Hepatocyte (in vitro differentiated cells): ENCODE data around the gene ADAMTS3. TPM values are rescaled to one million over a fixed set of nuclear protein-coding genes. Genes with fewer than 3 reads are reported as not detected.
A peak's percentile ranks its signal among the peaks of the same experiment; 100 is the strongest.

Experiments
- DNase-seq: peaks from one replicate; pipeline ENCODE4 v3.0.0-alpha.2; 2016; ENCODE audit warnings: low spot score
- H2AFZ ChIP-seq: fragments of 200-600 bp; sonication (generic); 2 replicates; pipeline ENCODE4 v1.6.0; 2016; ENCODE audit warnings: antibody characterized with exemption, mild to moderate bottlenecking
- H3K27ac ChIP-seq: fragments of 200-600 bp; sonication (generic); 2 replicates; pipeline ENCODE4 v1.5.1; 2016; ENCODE audit warnings: mild to moderate bottlenecking
- H3K27me3 ChIP-seq: fragments of 200-600 bp; sonication (generic); 2 replicates; pipeline ENCODE4 v1.6.1; 2016
- H3K36me3 ChIP-seq: fragments of 200-600 bp; sonication (generic); replicated peaks from 2 replicates; pipeline ENCODE4 v1.5.1; 2016; ENCODE audit warnings: low read depth; ENCODE audit not compliant: insufficient read depth
- H3K4me1 ChIP-seq: fragments of 200-600 bp; sonication (generic); 2 replicates; pipeline ENCODE4 v1.5.1; 2016; ENCODE audit warnings: mild to moderate bottlenecking, moderate library complexity; ENCODE audit not compliant: insufficient read depth
- H3K4me2 ChIP-seq: fragments of 200-600 bp; sonication (generic); 2 replicates; pipeline ENCODE4 v1.6.0; 2016
- H3K4me3 ChIP-seq: fragments of 200-600 bp; sonication (generic); 2 replicates; pipeline ENCODE4 v1.5.1; 2016; ENCODE audit warnings: mild to moderate bottlenecking
- H3K79me2 ChIP-seq: fragments of 200-600 bp; sonication (generic); 2 replicates; pipeline ENCODE4 v1.6.0; 2017; ENCODE audit warnings: mild to moderate bottlenecking
- H3K9me2 ChIP-seq: fragments of 200-600 bp; sonication (generic); replicated peaks from 2 replicates; pipeline ENCODE4 v1.6.0; 2017; ENCODE audit warnings: mild to moderate bottlenecking; ENCODE audit not compliant: insufficient read depth
- H3K9me3 ChIP-seq: fragments of 200-600 bp; sonication (generic); 2 replicates; pipeline ENCODE4 v1.5.1; 2016; ENCODE audit warnings: low read depth, mild to moderate bottlenecking
- H4K20me1 ChIP-seq: fragments of 200-600 bp; sonication (generic); 2 replicates; pipeline ENCODE4 v1.6.0; 2016; ENCODE audit warnings: mild to moderate bottlenecking; ENCODE audit not compliant: insufficient read depth, poor library complexity, severe bottlenecking
- CTCF ChIP-seq: fragments of 200-600 bp; sonication (generic); IDR thresholded peaks from 2 replicates; pipeline ENCODE4 v1.5.1; 2016; ENCODE audit warnings: antibody characterized with exemption, mild to moderate bottlenecking; ENCODE audit not compliant: poor library complexity
- EZH2 ChIP-seq: fragments of 200-600 bp; sonication (generic); IDR thresholded peaks from 2 replicates; pipeline ENCODE4 v1.6.1; 2016; ENCODE audit warnings: antibody characterized with exemption, mild to moderate bottlenecking, borderline replicate concordance
- EZH2phosphoT487 ChIP-seq: fragments of 200-600 bp; sonication (generic); IDR thresholded peaks from one replicate; pipeline ENCODE4 v1.6.1; 2018; ENCODE audit warnings: antibody characterized with exemption, mild to moderate bottlenecking, low read depth, moderate library complexity; ENCODE audit not compliant: unreplicated experiment, severe bottlenecking
- WGBS: methylation state at CpG from one replicate; pipeline ENCODE4 v1.1.6; 2016; ENCODE audit warnings: low lambda C conversion rate; ENCODE audit errors: missing lambda C conversion rate; 5-methylcytosine and 5-hydroxymethylcytosine counted together
- polyA plus RNA-seq: library from polyadenylated mRNA; unstranded; fragments of >200 nt; fragmentation: Nextera tagmentation; extraction: Ambion mirVana; gene quantifications from 2 replicates; pipeline ENCODE4 v1.2.1, GENCODE V29; 2016
- total RNA-seq: library from RNA; depleted of rRNA; stranded (reverse); fragments of >200 nt; gene quantifications from 2 replicates; pipeline ENCODE4 v1.2.3, GENCODE V29; 2014

ADAMTS3 gene
- total and polyA plus RNA-seq, 2 experiments from 2014 or later, result 0.59 to 5.8 TPM

- H2AFZ ChIP-seq, result no peak overlapping the region
- H3K4me1 ChIP-seq, result no peaks in the 10 kb centered on the region
- TF ChIP-seq CTCF (no peak), EZH2 (no peak), EZH2phosphoT487 (no peak)
- no peaks in the 10 kb centered on the region for H3K9me2 ChIP-seq
- no peaks in the 10 kb centered on the region for H4K20me1 ChIP-seq
- DNase-seq, result no peak
- H3K27me3 ChIP-seq, result no peaks in the 10 kb centered on the region
- no peaks in the 10 kb centered on the region for H3K79me2 ChIP-seq
- 84% methylated on average over 4 of the region's 4 CpGs for WGBS
- H3K27ac ChIP-seq, result no peak overlapping the region
- H3K36me3 ChIP-seq, result no peaks in the 10 kb centered on the region
- H3K9me3 ChIP-seq, result no peaks in the 10 kb centered on the region
- no peak overlapping the region for H3K4me2 ChIP-seq
- H3K4me3 ChIP-seq, result no peak overlapping the region
These were observed 160.5 kb downstream of the ADAMTS3 start for GRCh38 chr4:72408568-72408967.

- Histone ChIP-seq H4K20me1 (no peaks in the 10 kb centered on the region), H3K27me3 (no peaks in the 10 kb centered on the region), H3K79me2 (no peaks in the 10 kb centered on the region), H3K27ac (no peak overlapping the region), H3K9me3 (no peaks in the 10 kb centered on the region), H3K4me2 (no peak overlapping the region), H3K4me1 (no peaks in the 10 kb centered on the region), H3K4me3 (no peak overlapping the region), H3K9me2 (no peaks in the 10 kb centered on the region), H3K36me3 (no peaks in the 10 kb centered on the region), H2AFZ (no peak overlapping the region)
- TF ChIP-seq CTCF (no peak), EZH2 (no peak), EZH2phosphoT487 (no peak)
- no peak for DNase-seq
These were observed 163.6 kb downstream of the ADAMTS3 start for GRCh38 chr4:72405417-72405816.

GRCh38 chr4:72397314-72397713 lies 171.7 kb downstream of the ADAMTS3 start:
- peak; percentile 11 for DNase-seq
- Histone ChIP-seq H3K27me3 (no peaks in the 10 kb centered on the region), H3K79me2 (no peaks in the 10 kb centered on the region), H3K36me3 (no peaks in the 10 kb centered on the region), H3K9me2 (no peaks in the 10 kb centered on the region), H4K20me1 (no peaks in the 10 kb centered on the region), H3K9me3 (no peaks in the 10 kb centered on the region), H2AFZ (no peak overlapping the region), H3K4me3 (no peak overlapping the region), H3K27ac (no peak overlapping the region), H3K4me2 (no peak overlapping the region), H3K4me1 (no peaks in the 10 kb centered on the region)
- 75% methylated on average over 7 of the region's 7 CpGs for WGBS
- TF ChIP-seq EZH2 (no peak), CTCF (no peak), EZH2phosphoT487 (no peak)

GRCh38 chr4:72394012-72394663 lies 174.9 kb downstream of the ADAMTS3 start:
- no peak for DNase-seq
- Histone ChIP-seq H3K9me3 (no peaks in the 10 kb centered on the region), H2AFZ (no peak overlapping the region), H3K4me2 (no peak overlapping the region), H3K9me2 (no peaks in the 10 kb centered on the region), H3K79me2 (no peaks in the 10 kb centered on the region), H3K36me3 (no peaks in the 10 kb centered on the region), H3K4me3 (no peak overlapping the region), H3K27me3 (no peaks in the 10 kb centered on the region), H4K20me1 (no peaks in the 10 kb centered on the region), H3K4me1 (no peaks in the 10 kb centered on the region), H3K27ac (no peak overlapping the region)
- 84% methylated on average over 3 of the region's 3 CpGs for WGBS
- no peak for TF ChIP-seq CTCF
- no peak for TF ChIP-seq EZH2
- TF ChIP-seq EZH2phosphoT487, result no peak
